Mesodermal cell (in vitro differentiated cells): ENCODE data around the gene PRRC1. TPM values are rescaled to one million over a fixed set of nuclear protein-coding genes. Genes with fewer than 3 reads are reported as not detected.

Source experiments
- H3K27ac ChIP-seq: 2 replicates; pipeline ENCODE4 v1.7.0; 2013; ENCODE audit warnings: mild to moderate bottlenecking, low read depth, low read length, moderate library complexity; ENCODE audit not compliant: severe bottlenecking
- H3K36me3 ChIP-seq: 2 replicates; pipeline ENCODE4 v1.7.1; 2013; ENCODE audit warnings: mild to moderate bottlenecking, low read length, moderate library complexity; ENCODE audit not compliant: control insufficient read depth, insufficient read depth
- H3K4me1 ChIP-seq: one replicate; pipeline ENCODE4 v1.7.1; 2013; ENCODE audit warnings: mild to moderate bottlenecking, low read length; ENCODE audit not compliant: insufficient read depth, control insufficient read depth, poor library complexity, severe bottlenecking
- H3K4me3 ChIP-seq: 2 replicates; pipeline ENCODE4 v1.7.0; 2013; ENCODE audit warnings: low read length, control low read depth, mild to moderate bottlenecking; ENCODE audit not compliant: insufficient read depth, poor library complexity, severe bottlenecking; ENCODE audit errors: extremely low read depth
- H3K9me3 ChIP-seq: 2 replicates; pipeline ENCODE4 v1.7.1; 2013; ENCODE audit warnings: mild to moderate bottlenecking, low read length, moderate library complexity; ENCODE audit not compliant: control insufficient read depth
- WGBS, 2 experiments: methylation state at CpG; one replicate each; pipeline ENCODE4 v1.1.5; 2013; ENCODE audit warnings: missing lambda C conversion rate in 2 of 2; ENCODE audit not compliant: insufficient coverage in 2 of 2; 5-methylcytosine and 5-hydroxymethylcytosine counted together
- polyA plus RNA-seq, 2 experiments: library from polyadenylated mRNA; stranded (reverse); fragments of 50-300 nt; gene quantifications; one replicate each; pipeline ENCODE4 v1.2.3, GENCODE V29; 2013

PRRC1 gene
- polyA plus RNA-seq (2013, experiment 1 of 2): 65.1 TPM
- 61.0 TPM for polyA plus RNA-seq (2013, experiment 2 of 2)

DNA sequence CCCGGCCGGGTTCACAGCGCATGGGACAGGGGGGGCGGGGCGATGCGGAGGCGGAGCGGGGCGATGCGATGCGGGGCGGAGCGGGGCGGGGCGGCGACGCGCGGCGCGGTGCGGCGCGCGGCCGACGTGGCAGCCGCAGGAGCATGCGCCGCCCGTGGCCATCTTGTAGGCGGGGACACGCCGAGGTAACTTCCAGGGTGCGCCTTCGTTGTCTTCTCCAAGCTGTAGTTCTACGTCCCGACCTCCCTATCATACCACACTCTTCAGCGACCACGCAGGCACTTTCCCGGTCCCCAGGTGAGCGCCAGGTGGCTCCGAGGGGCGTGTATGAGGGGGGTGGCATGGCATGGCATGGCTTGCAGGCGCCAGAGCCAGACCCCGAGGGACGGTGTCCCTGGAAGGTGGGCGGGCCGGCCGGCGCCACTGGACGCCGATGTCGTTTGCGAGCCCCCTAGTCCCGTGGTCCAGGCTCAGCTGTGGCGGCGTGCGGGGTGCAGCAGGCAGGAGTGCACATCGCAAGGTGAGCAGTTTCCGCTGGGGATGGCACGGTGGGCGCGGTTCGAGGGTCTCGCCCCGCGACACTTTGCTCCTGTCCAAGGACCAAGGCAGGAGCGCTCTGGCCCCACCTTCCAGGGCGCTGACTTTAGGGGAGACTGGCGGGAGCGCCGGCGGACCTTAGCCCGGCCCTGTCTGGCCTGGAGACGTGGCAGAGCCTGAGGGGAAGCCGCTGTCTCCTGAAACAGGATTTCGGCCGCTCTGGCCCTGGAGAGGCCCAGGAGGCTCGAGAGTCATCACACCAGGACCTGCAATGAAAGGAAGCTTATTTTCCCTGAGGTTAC, at the start of gene PRRC1:
Gene PRRC1 (plus strand): TSS at position 161 of the 839 bp plus-strand sequence. CDS start 5,840 bp downstream, outside the sequence.
- Histone ChIP-seq H3K36me3 (peaks cover 37% of the 10 kb centered on the region), H3K4me1 (no peaks in the 10 kb centered on the region), H3K9me3 (peaks cover 18% of the 10 kb centered on the region), H3K27ac (peak within 1 kb of the TSS; percentile 97), H3K4me3 (peak within 1 kb of the TSS; percentile 97)
- 0% methylated on average over 52 to 69 of the region's 80 CpGs for WGBS, 2 experiments

GRCh38 chr5:127471211-127471610, 46.2 kb upstream of the PRRC1 start:
- H3K4me1 ChIP-seq: no peaks in the 10 kb centered on the region
- no peak overlapping the region for H3K4me3 ChIP-seq
- no peaks in the 10 kb centered on the region for H3K36me3 ChIP-seq
- no peak overlapping the region for H3K27ac ChIP-seq
- 100% methylated on average over 1 of the region's 2 CpGs for WGBS, 2 experiments
- H3K9me3 ChIP-seq: no peaks in the 10 kb centered on the region

- no peaks in the 10 kb centered on the region for H3K9me3 ChIP-seq
- H3K4me1 ChIP-seq: no peaks in the 10 kb centered on the region
- no peak overlapping the region for H3K27ac ChIP-seq
- WGBS, 2 experiments: no CpG with 5 or more reads among the region's 3 CpGs
- H3K36me3 ChIP-seq: no peaks in the 10 kb centered on the region
- no peak overlapping the region for H3K4me3 ChIP-seq
Observed at GRCh38 chr5:127472700-127473099, 44.7 kb upstream of the PRRC1 start.

GRCh38 chr5:127486471-127486870, 31.0 kb upstream of the PRRC1 start:
- no peak overlapping the region for H3K27ac ChIP-seq
- peaks cover 6% of the 10 kb centered on the region for H3K9me3 ChIP-seq
- no peaks in the 10 kb centered on the region for H3K4me1 ChIP-seq
- WGBS, 2 experiments: 92 to 100% methylated on average over 3 of the region's 4 CpGs
- no peak overlapping the region for H3K4me3 ChIP-seq
- H3K36me3 ChIP-seq: no peaks in the 10 kb centered on the region

- Histone ChIP-seq H3K27ac (no peak overlapping the region), H3K4me1 (no peaks in the 10 kb centered on the region), H3K36me3 (no peaks in the 10 kb centered on the region), H3K4me3 (no peak overlapping the region), H3K9me3 (peaks cover 6% of the 10 kb centered on the region)
- 63 to 89% methylated on average over 1 to 2 of the region's 3 CpGs for WGBS, 2 experiments
Observed at GRCh38 chr5:127492854-127493738, 24.3 kb upstream of the PRRC1 start.

- Histone ChIP-seq H3K27ac (no peak overlapping the region), H3K4me1 (no peaks in the 10 kb centered on the region), H3K4me3 (no peak overlapping the region), H3K36me3 (no peaks in the 10 kb centered on the region), H3K9me3 (no peaks in the 10 kb centered on the region)
- WGBS, 2 experiments: 90 to 100% methylated on average over 1 of the region's 1 CpG
Observed at GRCh38 chr5:127498548-127498947, 18.9 kb upstream of the PRRC1 start.

GRCh38 chr5:127505905-127506304, 11.5 kb upstream of the PRRC1 start:
- Histone ChIP-seq H3K27ac (no peak overlapping the region), H3K4me1 (no peaks in the 10 kb centered on the region), H3K9me3 (no peaks in the 10 kb centered on the region), H3K36me3 (no peaks in the 10 kb centered on the region), H3K4me3 (no peak overlapping the region)
- WGBS, 2 experiments: 83 to 100% methylated on average over 1 of the region's 2 CpGs

DNA sequence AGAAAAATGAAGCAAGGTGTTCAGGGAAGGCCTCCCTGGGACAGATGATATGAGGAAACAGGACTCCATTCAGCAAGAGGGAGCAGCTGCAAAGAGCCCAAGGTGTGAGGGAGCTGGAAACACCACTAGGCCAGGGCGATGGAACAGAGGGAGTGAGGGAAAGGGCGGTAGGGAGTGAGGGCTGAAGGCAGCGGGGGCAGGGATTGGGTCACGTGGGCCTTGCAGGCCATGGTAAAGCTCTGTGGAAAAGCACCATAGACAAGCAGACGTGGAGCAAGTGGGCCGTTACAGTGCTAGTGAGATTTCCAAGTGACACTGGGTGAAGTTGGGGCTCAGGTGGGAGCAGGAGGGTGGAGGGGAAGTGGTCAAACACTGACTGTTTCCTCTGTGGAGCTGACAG, 10.8 kb upstream of the PRRC1 start:
- Histone ChIP-seq H3K4me3 (no peak overlapping the region), H3K9me3 (no peaks in the 10 kb centered on the region), H3K27ac (no peak overlapping the region), H3K36me3 (no peaks in the 10 kb centered on the region), H3K4me1 (no peaks in the 10 kb centered on the region)
- WGBS, 2 experiments: 71 to 87% methylated on average over 4 to 6 of the region's 6 CpGs

GRCh38 chr5:127508644-127509373, 8.6 kb upstream of the PRRC1 start:
- Histone ChIP-seq H3K4me1 (no peaks in the 10 kb centered on the region), H3K36me3 (no peaks in the 10 kb centered on the region), H3K9me3 (no peaks in the 10 kb centered on the region), H3K27ac (no peak overlapping the region), H3K4me3 (no peak overlapping the region)
- WGBS, 2 experiments: no CpG with 5 or more reads among the region's 2 CpGs

DNA sequence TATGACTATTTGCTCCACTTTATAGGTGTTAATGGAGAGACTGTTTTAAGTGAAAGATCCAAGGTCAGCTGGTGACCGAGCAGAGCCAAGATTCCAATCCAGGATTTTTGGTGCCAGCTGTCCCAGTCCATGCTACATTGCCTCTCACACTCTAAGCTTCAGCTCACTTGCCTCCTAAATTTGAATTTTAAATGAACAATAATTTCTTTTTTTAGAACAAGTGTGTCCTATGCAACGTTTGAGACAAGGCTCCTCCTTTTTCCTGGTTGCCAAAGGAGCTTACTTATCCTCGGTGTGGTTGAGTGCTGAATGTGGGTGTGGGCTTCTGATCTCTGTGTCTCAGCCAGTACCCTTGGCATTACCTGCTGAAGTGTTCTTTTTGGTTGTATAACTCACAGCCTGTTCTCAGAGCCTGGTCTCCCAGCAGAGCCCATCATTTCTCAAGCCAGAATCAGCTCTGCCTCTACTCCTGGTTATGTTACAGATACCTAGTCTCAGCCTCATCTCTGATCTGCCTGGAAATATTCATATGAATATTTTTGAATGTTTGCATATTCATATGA, 4.0 kb upstream of the PRRC1 start:
- 58 to 93% methylated on average over 2 of the region's 3 CpGs for WGBS, 2 experiments
- Histone ChIP-seq H3K27ac (no peak overlapping the region), H3K4me1 (no peaks in the 10 kb centered on the region), H3K9me3 (no peaks in the 10 kb centered on the region), H3K4me3 (no peak overlapping the region), H3K36me3 (no peaks in the 10 kb centered on the region)
